ENCODE data around the gene TOMM70. TPM values are rescaled to one million over a fixed set of nuclear protein-coding genes. Genes with fewer than 3 reads are reported as not detected.

Gene TOMM70
- total RNA-seq, 4 donors from 2014 or later = 51.9 to 58.0 (median 53.5) TPM

DNA sequence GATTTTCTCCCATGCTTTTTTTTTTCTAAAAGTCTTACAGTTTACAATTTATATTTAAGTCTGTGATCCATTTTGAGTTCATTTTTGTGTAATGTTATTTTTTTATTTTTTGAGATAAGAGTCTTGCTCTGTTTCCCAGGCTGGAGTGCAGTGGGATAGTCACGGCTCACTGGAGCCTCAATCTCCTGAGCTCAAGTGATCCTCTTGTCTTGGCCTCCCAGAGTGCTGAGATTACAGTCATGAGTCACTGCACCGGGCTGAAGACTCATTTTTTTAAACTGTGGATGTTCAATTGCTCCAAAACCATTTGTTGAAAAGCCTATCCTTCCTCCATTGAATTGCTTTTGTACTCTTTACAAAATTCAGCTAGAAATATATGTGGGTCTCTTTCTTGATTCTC lies 20.0 kb upstream of the TOMM70 start:
- H3K36me3 ChIP-seq = no peaks in the 10 kb centered on the region
- no peaks in the 10 kb centered on the region for H3K27me3 ChIP-seq
- no peak overlapping the region for H3K4me3 ChIP-seq (replicated peaks in 1 of 3)
- peak; percentile 59 to 66 for DNase-seq
- 26 to 40% methylated on average over 2 of the region's 2 CpGs for WGBS, 2 donors
- intact Hi-C loops (cut with DNase I) = no loop called here
- H3K27ac ChIP-seq = peak overlapping the region in 2 of 3 donors; percentile 0 to 17
- peaks cover 3 to 22% of the 10 kb centered on the region in 2 donors for H3K4me1 ChIP-seq
- H3K9me3 ChIP-seq = no peaks in the 10 kb centered on the region
- TF ChIP-seq CTCF (IDR thresholded peaks at IDR 0.05) (no peak), POLR2A (IDR thresholded peaks at IDR 0.05) (no peak)

DNA sequence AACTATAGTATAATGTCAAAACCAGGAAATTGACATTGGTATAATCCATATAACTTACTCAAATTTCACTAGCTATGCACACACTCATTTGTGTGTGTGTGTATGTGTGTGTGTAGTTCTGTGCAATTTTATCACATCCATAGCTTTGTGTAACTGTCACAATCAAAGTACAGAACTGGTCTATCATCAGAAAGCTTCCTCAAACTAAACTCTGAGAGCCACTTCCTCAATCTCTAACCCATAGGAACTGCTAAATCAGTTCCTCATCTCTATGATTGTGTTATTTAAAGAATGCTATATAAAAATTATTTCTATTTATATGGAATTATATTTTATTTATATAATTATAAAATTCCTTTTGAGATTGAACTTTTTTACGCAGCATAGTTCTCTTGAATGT lies 18.5 kb upstream of the TOMM70 start:
- Histone ChIP-seq H3K27me3 (no peaks in the 10 kb centered on the region), H3K9me3 (no peaks in the 10 kb centered on the region), H3K4me3 (replicated peaks in 1 of 3) (no peak overlapping the region), H3K36me3 (no peaks in the 10 kb centered on the region), H3K27ac (no peak overlapping the region), H3K4me1 (peaks cover 0 to 14% of the 10 kb centered on the region in 2 donors)
- intact Hi-C loops (cut with DNase I) = no loop called here
- DNase-seq = no peak
- TF ChIP-seq POLR2A (IDR thresholded peaks at IDR 0.05) = no peak
- TF ChIP-seq CTCF (IDR thresholded peaks at IDR 0.05) = no peak
- whole genome bisulfite sequencing, 2 donors = 91 to 94% methylated on average over 1 of the region's 1 CpG

DNA sequence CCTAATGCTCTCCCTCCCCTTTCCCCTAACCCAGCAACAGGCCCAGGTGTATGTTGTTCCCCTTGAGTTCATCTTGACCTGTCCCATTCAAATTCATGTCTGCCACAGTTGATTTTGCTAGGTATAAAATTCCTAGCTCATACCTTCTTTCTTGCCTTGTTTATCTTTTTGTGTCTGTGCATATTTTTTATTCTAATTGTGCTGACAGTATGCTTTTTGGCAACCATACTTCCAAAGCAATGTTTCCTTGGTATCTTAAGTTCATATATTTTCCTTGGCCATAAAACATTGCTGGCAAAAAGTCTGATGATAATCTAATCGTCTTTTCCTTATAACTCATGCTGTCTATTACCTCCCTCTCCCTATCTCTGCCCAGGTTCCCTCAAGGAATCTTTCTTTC lies 16.0 kb upstream of the TOMM70 start:
- WGBS, 2 donors = 77 to 83% methylated on average over 1 of the region's 1 CpG
- H3K27me3 ChIP-seq = no peaks in the 10 kb centered on the region
- no peaks in the 10 kb centered on the region for H3K36me3 ChIP-seq
- intact Hi-C loops (cut with DNase I) = no loop called here
- H3K9me3 ChIP-seq = no peaks in the 10 kb centered on the region
- no peak overlapping the region for H3K4me3 ChIP-seq (replicated peaks in 1 of 3)
- TF ChIP-seq CTCF (IDR thresholded peaks at IDR 0.05) (no peak), POLR2A (IDR thresholded peaks at IDR 0.05) (no peak)
- peaks cover 0 to under 1% of the 10 kb centered on the region in 2 donors for H3K4me1 ChIP-seq
- H3K27ac ChIP-seq = no peak overlapping the region
- no peak for DNase-seq

- intact Hi-C loops (cut with DNase I) = no loop called here
- Histone ChIP-seq H3K27ac (no peak overlapping the region), H3K27me3 (no peaks in the 10 kb centered on the region), H3K4me1 (no peaks in the 10 kb centered on the region), H3K4me3 (replicated peaks in 1 of 3) (no peak overlapping the region), H3K36me3 (no peaks in the 10 kb centered on the region), H3K9me3 (no peaks in the 10 kb centered on the region)
- TF ChIP-seq POLR2A (IDR thresholded peaks at IDR 0.05) (no peak), CTCF (IDR thresholded peaks at IDR 0.05) (no peak)
- no peak for DNase-seq
Observed at GRCh38 chr3:100416176-100416575, 15.3 kb upstream of the TOMM70 start.

DNA sequence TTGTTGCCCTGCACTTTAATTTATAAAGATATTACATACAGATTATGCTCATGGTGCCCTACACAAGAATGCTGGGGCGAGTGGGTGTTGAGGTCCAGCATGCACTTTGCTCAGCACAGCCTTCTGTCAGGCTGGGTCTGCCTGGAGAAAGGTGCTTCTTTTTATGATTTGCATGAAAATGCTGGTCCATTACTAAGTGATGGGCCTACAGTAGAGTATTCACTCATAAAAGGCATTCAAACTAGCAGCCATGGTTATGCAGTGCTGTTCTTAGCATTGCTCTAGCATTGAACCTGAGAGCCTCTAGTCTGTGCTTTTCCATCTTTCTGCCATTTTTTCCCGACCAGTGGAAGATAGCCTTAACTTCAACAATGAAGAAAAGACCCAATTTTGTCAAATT lies 12.7 kb upstream of the TOMM70 start:
- intact Hi-C loops (cut with DNase I) = no loop called here
- no peak for TF ChIP-seq CTCF (IDR thresholded peaks at IDR 0.05)
- no peak for TF ChIP-seq POLR2A (IDR thresholded peaks at IDR 0.05)
- Histone ChIP-seq H3K4me3 (replicated peaks in 1 of 3) (no peak overlapping the region), H3K27ac (no peak overlapping the region), H3K27me3 (no peaks in the 10 kb centered on the region), H3K36me3 (no peaks in the 10 kb centered on the region), H3K4me1 (no peaks in the 10 kb centered on the region), H3K9me3 (no peaks in the 10 kb centered on the region)
- WGBS, 2 donors = 91 to 93% methylated on average over 2 of the region's 2 CpGs
- DNase-seq = no peak

All from thyroid gland (tissue), 4 donors.